ENCODE data around the gene EFL1.
"Not testable (repeated sequence)": the region's sequence is repeated elsewhere in the genome, so short reads cannot be mapped to it uniquely, and the experiment has no call there.

DNA sequence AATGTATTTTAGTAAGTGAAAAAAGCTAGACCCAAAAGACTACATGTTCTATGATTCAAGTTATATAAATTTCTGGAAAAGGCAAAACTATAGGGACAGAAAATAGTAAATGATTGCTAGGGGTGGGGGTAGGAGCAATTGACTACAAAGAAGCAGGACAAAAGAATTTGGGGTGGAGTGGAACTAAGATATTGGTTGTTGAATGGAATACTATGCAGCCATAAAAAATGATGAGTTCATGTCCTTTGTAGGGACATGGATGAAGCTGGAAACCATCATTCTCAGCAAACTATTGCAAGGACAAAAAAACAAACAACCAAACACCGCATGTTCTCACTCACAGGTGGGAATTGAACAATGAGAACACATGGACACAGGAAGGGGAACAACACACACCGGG is 25.7 kb upstream of the EFL1 start:
- TF ChIP-seq CTCF (IDR thresholded peaks at IDR 0.05 in 4 of 5, conservative IDR thresholded peaks at IDR 0.05 in 1 of 5); POLR2A (IDR thresholded peaks at IDR 0.05): not testable (repeated sequence)

All from gastrocnemius medialis (tissue), 4 donors.